Hematopoietic multipotent progenitor cell treated with erythropoietin and hydrocortisone succinate and interleukin-3 and kit ligand, for 6 days (in vitro differentiated cells): ENCODE results near the gene PIGU.

ENCODE experiments used
- DNase-seq: peaks from one replicate; pipeline ENCODE4 v3.0.0-alpha.2; 2015

PIGU gene

GRCh38 chr20:34575756-34576155 lies 101.1 kb downstream of the PIGU start:
- DNase-seq, result no peak

GRCh38 chr20:34575271-34575670 lies 101.6 kb downstream of the PIGU start:
- DNase-seq, result no peak

GRCh38 chr20:34574861-34575260 lies 102.0 kb downstream of the PIGU start:
- no peak for DNase-seq

DNA sequence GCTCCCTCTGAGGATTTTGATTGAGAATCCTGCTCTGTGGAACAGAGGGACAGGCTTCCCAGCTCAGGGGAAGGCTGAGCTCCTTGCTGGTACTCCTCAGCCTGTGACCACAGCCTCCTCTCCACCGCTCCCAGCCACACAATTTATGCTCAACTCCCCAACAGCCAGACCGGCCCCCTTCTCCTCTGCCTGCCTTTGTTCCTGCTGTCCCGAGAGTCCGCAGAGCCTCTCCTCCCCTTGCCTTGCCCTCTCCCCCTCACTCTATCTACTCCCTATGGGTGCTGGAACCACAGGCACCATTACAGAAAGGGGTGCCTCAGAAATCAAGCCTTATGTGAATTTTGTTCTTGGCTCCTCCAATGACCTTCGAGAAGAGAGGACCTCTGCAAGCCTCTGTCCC lies 102.5 kb downstream of the PIGU start:
- DNase-seq, result no peak

DNA sequence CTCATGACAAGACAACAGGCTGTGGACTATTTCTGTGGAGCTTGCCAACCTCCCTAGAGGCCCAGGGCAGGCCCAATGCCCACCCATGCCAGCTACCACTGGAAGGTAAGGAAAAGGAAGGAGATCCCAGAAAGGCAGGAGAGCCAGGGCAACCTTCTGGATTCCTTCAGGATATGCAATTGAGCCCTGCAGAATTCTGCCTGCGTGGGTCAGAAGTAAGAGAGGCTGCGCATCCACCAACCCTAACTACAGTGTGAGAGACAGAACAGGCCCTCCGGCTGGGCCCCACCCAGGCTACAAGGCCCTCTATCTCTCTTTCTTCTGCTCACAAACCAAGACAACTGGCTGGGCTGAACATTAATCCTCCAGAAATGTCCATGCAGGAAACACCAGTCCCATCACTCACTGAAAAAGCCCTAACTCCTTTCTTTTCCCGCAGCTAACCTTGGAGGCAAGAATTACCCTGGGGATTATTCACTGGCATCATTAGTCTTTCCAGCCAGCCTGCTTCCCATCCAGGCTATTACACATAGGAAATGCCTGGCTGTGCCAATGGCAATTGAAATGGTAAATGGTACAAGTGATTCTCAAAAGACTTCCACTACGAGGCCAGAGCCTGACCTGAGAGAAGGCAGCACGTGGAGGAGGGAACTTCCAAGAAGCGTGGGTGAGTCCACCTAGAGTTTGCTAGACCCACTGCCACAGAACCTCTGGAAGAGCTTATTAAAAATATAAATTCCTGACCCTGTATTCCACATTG lies 103.2 kb downstream of the PIGU start:
- no peak for DNase-seq

GRCh38 chr20:34571753-34572152 lies 105.1 kb downstream of the PIGU start:
- no peak for DNase-seq

DNA sequence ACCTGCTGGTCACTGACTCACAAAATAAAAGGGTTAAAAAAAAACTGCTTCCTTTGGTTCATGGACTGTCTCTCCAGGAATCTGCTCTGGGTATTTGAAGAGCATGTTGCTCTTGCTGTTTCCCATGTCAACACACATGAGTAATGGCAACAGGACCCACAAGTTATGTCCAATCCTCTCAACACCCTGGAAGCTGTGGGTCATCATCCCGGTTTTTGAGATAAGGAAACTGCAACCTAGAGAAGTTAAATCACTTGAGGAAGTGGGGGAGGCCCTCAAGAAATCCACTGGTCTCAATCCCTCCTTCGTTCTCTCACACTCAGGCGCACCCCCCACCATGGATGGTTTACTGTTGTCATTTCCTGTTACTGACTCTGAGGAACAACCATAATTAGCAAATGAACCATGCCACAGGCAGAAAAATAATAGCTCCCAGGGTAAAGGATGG lies 106.0 kb downstream of the PIGU start:
- peak; percentile 18 for DNase-seq

- DNase-seq, result no peak
These were observed 107.3 kb downstream of the PIGU start for GRCh38 chr20:34569598-34569997.

GRCh38 chr20:34567892-34568865 lies 108.7 kb downstream of the PIGU start:
- DNase-seq, result no peak

DNA sequence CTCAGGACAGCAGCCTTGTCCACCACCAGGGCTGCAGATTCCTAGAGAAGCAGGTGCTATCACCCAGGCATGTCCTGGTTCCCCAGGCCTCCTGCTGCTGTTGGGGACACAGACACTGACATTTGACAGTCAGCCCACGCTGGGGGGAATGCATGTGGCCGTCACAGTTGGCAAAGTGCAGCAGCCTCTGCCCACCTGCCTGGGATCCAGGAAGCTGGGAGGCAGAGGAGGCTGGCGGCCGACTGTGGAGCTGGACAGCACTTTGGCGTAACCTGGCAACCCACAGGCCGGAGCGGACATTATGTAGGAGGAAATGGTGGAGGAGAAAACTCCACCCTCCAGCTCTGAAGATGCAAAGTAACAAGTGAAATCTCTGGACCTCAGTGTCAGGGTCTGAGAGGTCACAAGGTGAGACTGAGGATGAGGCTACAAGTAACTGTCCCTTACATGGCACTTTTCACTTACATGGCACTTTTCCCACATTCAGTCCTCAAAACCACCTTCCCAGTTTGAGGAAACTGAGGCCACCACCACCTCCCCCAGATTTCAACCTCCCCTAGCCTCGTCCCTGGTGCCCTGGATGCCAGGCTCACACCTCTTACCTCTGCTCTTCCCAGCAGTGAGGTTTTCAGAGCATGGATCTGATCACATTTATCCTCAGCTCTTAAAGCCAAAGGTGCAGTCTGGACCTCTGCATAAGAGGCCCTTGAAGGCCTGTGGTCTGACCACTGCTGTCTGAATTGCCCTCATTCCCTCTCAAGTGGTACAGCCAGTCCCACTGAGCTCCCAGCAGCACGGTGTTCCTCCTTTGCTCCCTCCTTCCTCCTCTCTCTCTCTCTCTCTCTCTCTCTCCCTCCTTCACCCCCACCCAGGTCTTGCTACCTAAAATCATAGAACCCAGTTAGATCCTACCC lies 109.7 kb downstream of the PIGU start:
- no peak for DNase-seq

DNA sequence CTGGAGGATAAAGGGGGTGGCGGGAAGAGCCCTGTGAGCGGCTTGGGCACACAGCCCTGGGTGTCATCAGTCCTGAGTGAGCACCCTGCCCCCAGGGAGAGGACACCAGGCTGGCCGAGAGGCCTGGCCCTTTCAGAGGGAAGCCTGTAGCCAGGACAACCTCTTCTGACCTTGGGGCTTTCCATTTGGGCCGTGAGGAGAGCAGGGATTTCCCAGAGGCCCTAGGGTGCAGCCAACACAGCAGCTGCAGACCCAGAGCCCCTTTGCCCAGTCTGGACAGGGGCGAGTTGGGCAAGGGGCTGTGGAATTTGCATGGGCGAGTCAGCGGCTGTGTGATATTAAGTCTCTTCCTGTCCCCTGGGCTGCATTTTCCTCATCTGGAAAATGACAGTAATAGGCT lies 112.1 kb downstream of the PIGU start:
- no peak for DNase-seq

GRCh38 chr20:34562641-34563040 lies 114.3 kb downstream of the PIGU start:
- DNase-seq, result peak; percentile 67

GRCh38 chr20:34561661-34562060 lies 115.2 kb downstream of the PIGU start:
- no peak for DNase-seq

DNA sequence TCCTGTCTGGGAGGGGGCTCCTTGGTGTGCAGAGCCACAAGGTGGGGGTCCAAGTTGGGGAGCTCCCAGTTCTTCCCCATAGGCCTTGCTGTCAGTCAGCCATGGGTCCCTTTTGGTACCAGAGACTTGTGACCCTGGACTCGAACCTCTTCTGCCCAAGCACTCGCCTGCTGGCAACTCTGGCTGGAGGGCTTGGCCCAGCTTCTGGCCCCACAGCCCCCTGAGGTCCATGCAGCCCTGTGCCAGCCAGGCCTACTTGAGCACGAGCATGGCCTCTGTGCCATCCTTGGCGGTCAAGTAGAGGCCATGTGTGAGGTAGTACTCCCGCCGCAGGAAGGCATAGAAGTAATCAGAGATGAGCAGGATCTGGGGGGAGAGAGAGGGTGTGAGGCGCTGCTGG lies 116.3 kb downstream of the PIGU start:
- DNase-seq, result no peak

DNA sequence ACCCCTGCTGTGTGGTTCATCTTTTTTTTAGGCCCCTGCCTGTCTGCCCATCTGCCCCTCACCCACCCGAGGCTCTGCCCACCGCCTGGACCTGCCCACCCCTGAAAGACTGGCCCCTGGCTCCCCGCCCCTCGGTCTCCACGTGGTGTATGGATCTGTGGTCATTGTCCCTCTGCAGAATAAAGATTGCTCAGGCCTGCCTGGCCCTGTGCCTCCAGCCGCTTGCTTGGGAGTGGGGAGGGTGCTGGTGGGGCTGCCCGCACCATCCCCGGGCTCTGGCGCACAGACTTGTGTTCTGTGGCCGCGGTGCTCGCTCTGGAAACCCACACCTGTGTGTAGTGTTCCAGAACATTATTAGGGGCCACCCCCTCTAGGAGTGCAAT lies 116.8 kb downstream of the PIGU start:
- no peak for DNase-seq

DNA sequence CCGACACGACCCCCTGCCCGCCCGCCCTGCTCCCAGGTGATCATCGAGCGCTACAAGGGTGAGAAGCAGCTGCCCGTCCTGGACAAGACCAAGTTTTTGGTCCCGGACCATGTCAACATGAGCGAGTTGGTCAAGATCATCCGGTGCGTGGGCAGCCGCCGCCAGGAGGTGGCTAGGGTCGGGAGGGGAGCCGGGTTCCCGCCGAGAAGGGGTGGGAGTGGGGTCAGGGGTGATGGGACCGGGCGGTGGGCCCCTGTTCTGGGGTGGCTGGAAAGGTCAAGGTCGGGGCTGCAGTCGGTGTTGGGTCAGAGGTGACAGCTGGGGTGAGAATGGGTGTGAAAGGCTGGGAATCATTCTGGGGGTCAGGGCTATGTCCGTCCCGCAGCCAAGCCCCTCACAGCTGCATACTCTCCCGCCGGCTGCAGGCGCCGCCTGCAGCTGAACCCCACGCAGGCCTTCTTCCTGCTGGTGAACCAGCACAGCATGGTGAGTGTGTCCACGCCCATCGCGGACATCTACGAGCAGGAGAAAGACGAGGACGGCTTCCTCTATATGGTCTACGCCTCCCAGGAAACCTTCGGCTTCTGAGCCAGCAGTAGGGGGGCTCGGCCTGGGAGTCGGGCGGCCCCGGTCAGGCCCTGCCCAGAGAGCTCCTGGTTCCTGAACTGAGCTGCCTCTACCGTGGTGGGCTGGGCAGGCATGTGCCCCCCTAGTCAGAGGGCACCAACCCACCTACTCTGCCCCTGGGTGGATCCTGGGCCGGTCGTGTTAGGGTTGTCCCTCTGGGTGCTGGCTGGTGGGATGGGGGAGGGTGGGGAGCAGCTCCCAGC lies 117.4 kb downstream of the PIGU start:
- DNase-seq, result no peak

DNA sequence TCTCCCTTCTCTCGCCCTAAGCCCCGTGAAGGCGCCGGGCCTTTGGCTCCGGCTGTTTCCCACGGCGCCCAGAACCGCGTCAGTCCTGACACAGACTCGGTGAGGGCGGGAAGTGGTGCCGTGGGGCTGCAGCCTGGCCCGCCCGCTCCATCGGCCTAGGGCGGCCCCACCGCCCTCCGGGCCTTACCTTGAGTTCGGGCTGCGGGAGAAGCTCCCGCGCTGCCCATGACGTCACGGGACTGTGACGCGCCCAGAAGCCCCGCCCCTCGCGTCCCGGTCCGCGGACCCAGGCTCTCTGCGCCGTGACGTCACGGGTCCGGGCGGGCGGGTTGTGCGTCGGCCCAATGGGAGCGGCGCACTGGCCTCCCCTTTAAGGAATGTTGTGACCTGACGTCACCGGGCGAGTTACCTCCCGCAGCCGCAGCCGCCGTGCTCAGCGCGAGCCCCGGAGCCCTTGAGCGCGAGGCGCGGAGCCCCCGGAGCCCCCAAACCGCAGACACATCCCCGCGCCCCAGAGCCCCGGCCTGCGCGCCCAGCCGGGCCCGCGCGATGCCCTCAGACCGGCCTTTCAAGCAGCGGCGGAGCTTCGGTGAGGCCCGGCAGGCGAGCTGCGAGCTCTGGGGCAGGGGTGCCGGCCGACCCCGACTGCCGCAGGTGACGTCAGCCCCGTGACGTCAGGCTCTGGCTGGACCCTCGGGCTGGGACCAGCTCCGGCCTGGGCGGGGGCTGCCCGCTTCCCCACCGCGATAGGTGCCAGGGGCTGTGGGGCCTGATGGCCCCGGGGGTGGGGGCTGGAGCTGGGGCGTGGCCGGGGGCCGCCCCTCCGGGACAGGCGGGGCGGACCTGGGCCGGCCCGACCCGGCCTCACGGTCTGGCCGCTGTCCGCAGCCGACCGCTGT lies 118.3 kb downstream of the PIGU start, which contains the start of gene MAP1LC3A:
Gene MAP1LC3A, plus strand, starts transcription at position 399 of the 899 bp plus-strand sequence. Its CDS starts 151 bp downstream, at position 550.
- peak; percentile 95 for DNase-seq

GRCh38 chr20:34557936-34558319 lies 119.0 kb downstream of the PIGU start:
- DNase-seq, result no peak

GRCh38 chr20:34553366-34553867 lies 123.5 kb downstream of the PIGU start:
- no peak for DNase-seq

GRCh38 chr20:34552569-34552968 lies 124.3 kb downstream of the PIGU start:
- no peak for DNase-seq

DNA sequence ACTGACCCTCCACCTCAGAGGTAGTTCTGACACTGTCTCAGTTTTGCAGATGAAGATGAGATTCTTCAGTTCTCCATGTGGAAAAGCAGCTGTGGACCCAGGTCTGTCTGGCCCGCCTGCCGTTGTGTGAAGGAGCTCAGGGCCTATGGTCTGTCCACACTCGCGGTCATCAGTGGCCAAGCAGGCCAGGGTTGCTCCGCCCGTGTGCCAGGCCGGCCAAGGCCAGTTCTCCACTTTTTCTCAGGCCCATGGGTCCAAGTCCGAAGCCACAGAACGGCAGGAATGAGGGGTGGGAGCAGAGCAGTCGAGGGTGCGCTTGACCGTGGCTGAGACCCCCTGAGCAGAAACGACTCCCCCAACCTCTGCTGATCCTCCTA lies 127.0 kb downstream of the PIGU start:
- DNase-seq, result no peak
